HepG2 (cell line): ENCODE results near the gene MPV17L2. TPM values are rescaled to one million over a fixed set of nuclear protein-coding genes. Genes with fewer than 3 reads are reported as not detected.
A peak's percentile ranks its signal among the peaks of the same experiment; 100 is the strongest.

Experiments
- ATAC-seq: fragments of 200-7000 bp; cut with Tn5 transposase; 3 replicates; pipeline ENCODE4 v1.9.1; 2020; ENCODE audit warnings: mild to moderate bottlenecking, moderate library complexity
- BruUV-seq: library from RNA; stranded (reverse); fragments of 400-500 nt; replicated peaks from 2 replicates; lab custom pipeline; 2021; lab: Mats Ljungman, UMichigan
- CTCF ChIA-PET: fragments of 300-600 bp; formaldehyde crosslinking; extraction: SDS; loops from one replicate; lab custom pipeline; 2021; ENCODE audit warnings: low total read pairs, inconsistent platforms, low intra/inter-chr PET ratio; lab: Yijun Ruan, JAX
- POLR2A ChIA-PET: fragments of 350-600 bp; sonication (Branson Sonifier 250); formaldehyde crosslinking; loops from one replicate; lab custom pipeline; 2020; ENCODE audit warnings: antibody characterized with exemption, inconsistent platforms; lab: Yijun Ruan, JAX
- DNase-seq: peaks from one replicate; pipeline ENCODE4 v3.0.0-alpha.2; 2015; ENCODE audit warnings: low spot score
- FAIRE-seq: peaks from 3 replicates; lab custom pipeline; 2011; peaks lifted over from hg19 to GRCh38; lab: Jason Lieb, UNC
- H2AFZ ChIP-seq: one replicate; pipeline ENCODE4 v1.6.1; 2011; ENCODE audit warnings: low read length, inconsistent platforms
- H3K27ac ChIP-seq: fragments of 300-600 bp; 3 replicates; pipeline ENCODE4 v1.8.0; 2011; ENCODE audit warnings: mixed run types, mild to moderate bottlenecking, mixed read lengths, low read length, inconsistent platforms; ENCODE audit not compliant: insufficient read depth; ENCODE audit errors: extremely low read length
- H3K27me3 ChIP-seq, 2 experiments: fragments of 200-600 bp in 1 of 2; 2 replicates in 1 of 2; 3 replicates in 1 of 2; pipeline versions ENCODE4 v1.6.0 to v1.8.0; 2011; ENCODE audit warnings: low read length in 2 of 2, mild to moderate bottlenecking in 2 of 2, moderate library complexity in 2 of 2, inconsistent platforms in 1 of 2; ENCODE audit not compliant: insufficient read depth in 2 of 2, control insufficient read depth in 1 of 2
- H3K36me3 ChIP-seq, 2 experiments: fragments of 200-600 bp in 1 of 2; replicated peaks in 1 of 2; 2 replicates in 1 of 2; 3 replicates in 1 of 2; pipeline versions ENCODE4 v1.5.1 to v1.8.0; 2011; ENCODE audit warnings: low read length in 2 of 2, inconsistent platforms in 1 of 2; ENCODE audit not compliant: insufficient read depth in 2 of 2, control insufficient read depth in 1 of 2
- H3K4me1 ChIP-seq: 2 replicates; pipeline ENCODE4 v1.5.1; 2012; ENCODE audit warnings: low read length, inconsistent platforms; ENCODE audit not compliant: insufficient read depth
- H3K4me2 ChIP-seq: 2 replicates; pipeline ENCODE4 v1.6.0; 2011; ENCODE audit warnings: low read depth, low read length, inconsistent platforms
- H3K4me3 ChIP-seq, 3 experiments: fragments of 200-600 bp in 1 of 3; sonication (generic), shearing (Covaris generic) in 1 of 3; replicated peaks in 1 of 3; 2 replicates each; pipeline ENCODE4 v1.5.1; 2011 to 2016; ENCODE audit warnings: low read length in 3 of 3, inconsistent platforms in 2 of 3, low read depth in 2 of 3, mild to moderate bottlenecking in 2 of 3, control low read depth in 1 of 3, mixed read lengths in 1 of 3; ENCODE audit not compliant: insufficient read depth in 1 of 3
- H3K79me2 ChIP-seq: one replicate; pipeline ENCODE4 v1.6.1; 2011; ENCODE audit warnings: low read length, inconsistent platforms; ENCODE audit not compliant: insufficient read depth
- H3K9ac ChIP-seq: 2 replicates; pipeline ENCODE4 v1.6.0; 2011; ENCODE audit warnings: mild to moderate bottlenecking, low read depth, low read length, inconsistent platforms; ENCODE audit not compliant: insufficient read depth
- H3K9me3 ChIP-seq: 2 replicates; pipeline ENCODE4 v1.5.1; 2012; ENCODE audit warnings: mild to moderate bottlenecking, low read length
- H4K20me1 ChIP-seq: 2 replicates; pipeline ENCODE4 v1.6.0; 2011; ENCODE audit warnings: inconsistent platforms, mild to moderate bottlenecking, low read length, moderate library complexity; ENCODE audit not compliant: insufficient read depth
- ARNT2 ChIP-seq: sonication (generic); formaldehyde crosslinking; IDR thresholded peaks from 2 replicates; pipeline ENCODE4 v1.8.0; 2022; ENCODE audit warnings: mild to moderate bottlenecking, low read depth, missing genetic modification reagents, moderate library complexity
- CBFB ChIP-seq: sonication (generic); formaldehyde crosslinking; IDR thresholded peaks from 2 replicates; pipeline ENCODE4 v1.4.0; 2020; ENCODE audit warnings: missing genetic modification reagents
- HCFC1 ChIP-seq: fragments of 150-350 bp; IDR thresholded peaks from 2 replicates; pipeline ENCODE4 v1.6.1; 2014; ENCODE audit warnings: low read depth, low read length
- KDM3A ChIP-seq: IDR thresholded peaks from 2 replicates; pipeline ENCODE4 v1.6.1; 2018; ENCODE audit warnings: low read depth, missing compliant biosample characterization
- PCBP1 ChIP-seq: fragments of 200-400 bp; formaldehyde crosslinking; IDR thresholded peaks from 2 replicates; pipeline ENCODE4 v1.6.1; 2017; ENCODE audit warnings: mild to moderate bottlenecking, low read depth, low read length, borderline replicate concordance
- PRMT3 ChIP-seq: sonication (generic); formaldehyde crosslinking; IDR thresholded peaks from 2 replicates; pipeline ENCODE4 v1.8.1; 2022; ENCODE audit warnings: low read depth, mild to moderate bottlenecking, moderate library complexity, missing genetic modification reagents, borderline replicate concordance
- RAD51 ChIP-seq: fragments of 450-650 bp; IDR thresholded peaks from 2 replicates; pipeline ENCODE4 v1.6.1; 2016; ENCODE audit warnings: borderline replicate concordance
- REL ChIP-seq: sonication (generic); formaldehyde crosslinking; conservative IDR thresholded peaks from 2 replicates; pipeline ENCODE4 v1.8.0; 2022; ENCODE audit warnings: mild to moderate bottlenecking, missing genetic modification reagents, moderate library complexity
- TBP ChIP-seq: sonication (generic); formaldehyde crosslinking; IDR thresholded peaks from 2 replicates; pipeline ENCODE4 v1.5.0; 2020; ENCODE audit warnings: missing genetic modification reagents
- ZBTB3 ChIP-seq: sonication (generic); formaldehyde crosslinking; IDR thresholded peaks from 2 replicates; pipeline ENCODE4 v1.4.0; 2020; ENCODE audit warnings: low read depth, mild to moderate bottlenecking, moderate library complexity, missing genetic modification reagents, borderline replicate concordance
- ZIK1 ChIP-seq: sonication (generic); formaldehyde crosslinking; IDR thresholded peaks from 2 replicates; pipeline ENCODE4 v1.5.0; 2020; ENCODE audit warnings: mild to moderate bottlenecking, low read depth, missing genetic modification reagents, borderline replicate concordance
- ZMAT3 ChIP-seq: sonication (generic); formaldehyde crosslinking; conservative IDR thresholded peaks from 2 replicates; pipeline ENCODE4 v1.7.0; 2021; ENCODE audit warnings: missing genetic modification reagents
- ZNF234 ChIP-seq: sonication (generic); formaldehyde crosslinking; conservative IDR thresholded peaks from 2 replicates; pipeline ENCODE4 v1.5.1; 2020; ENCODE audit warnings: mild to moderate bottlenecking, missing genetic modification reagents
- ZNF296 ChIP-seq: sonication (generic); formaldehyde crosslinking; conservative IDR thresholded peaks from 2 replicates; pipeline ENCODE4 v1.5.0; 2020; ENCODE audit warnings: mild to moderate bottlenecking, missing genetic modification reagents
- ZNF639 ChIP-seq: conservative IDR thresholded peaks from 2 replicates; pipeline ENCODE4 v1.6.1; 2018; ENCODE audit warnings: missing genetic modification reagents
- WGBS: methylation state at CpG from one replicate; pipeline ENCODE4 v1.1.6; 2017; ENCODE audit warnings: low lambda C conversion rate; 5-methylcytosine and 5-hydroxymethylcytosine counted together
- in situ Hi-C: cut with HindIII; loops from 2 replicates; pipeline ENCODE4 v1.10.0; 2017; ENCODE audit warnings: low pct_unique_long_range_greater_than_20kb; ENCODE audit not compliant: extremely low pct_ligation_motif_present
- intact Hi-C: fragments of 100-400 bp; cut with micrococcal nuclease; formaldehyde crosslinking; loops from one replicate; pipeline ENCODE4 v1.10.0; 2022; ENCODE audit not compliant: unreplicated experiment
- polyA plus RNA-seq, 8 experiments: library from polyadenylated mRNA; depleted of rRNA in 3 of 8; stranded (reverse) in 7 of 8; unstranded in 1 of 8; fragments of >200 nt; fragmentation: Illumina TruSeq in 4 of 8; extraction: Trizol in 4 of 8; gene quantifications; 2 replicates each; pipeline versions ENCODE4 v1.2.1 to v1.2.3, GENCODE V29; 2011 to 2016; ENCODE audit warnings: low read depth in 4 of 8, missing spikeins in 1 of 8, mixed read lengths in 1 of 8; ENCODE audit not compliant: insufficient read depth in 1 of 8
- total RNA-seq, 5 experiments: library from RNA; depleted of rRNA; stranded (reverse); fragments of >200 nt; fragmentation: Illumina TruSeq; extraction: Trizol; gene quantifications; 2 replicates each; pipeline ENCODE4 v1.2.3, GENCODE V29; 2016; ENCODE audit warnings: low read depth in 1 of 5

MPV17L2 gene
- total and polyA plus RNA-seq, 2 of the 13 experiments (the other 11 are each of a cell fraction or from before 2014, with no cell fraction given) = 13.6 to 16.7 TPM

- DNase-seq (no peak), ATAC-seq (no peak), FAIRE-seq (no peak)
- WGBS = 81% methylated on average over 18 of the region's 18 CpGs
- Histone ChIP-seq H3K27ac (peak overlapping the region; percentile 62), H3K36me3 (peaks cover 4 to 18% of the 10 kb centered on the region in 2 experiments; a peak in 4 of 5 replicates), H3K27me3 (no peaks in the 10 kb centered on the region), H3K4me2 (peak overlapping the region; percentile 77), H3K4me1 (peaks cover 14% of the 10 kb centered on the region), H2AFZ (no peak overlapping the region), H4K20me1 (0 out of 2 replicates have a peak, but pooled peaks cover 3% of the 10 kb centered on the region), H3K79me2 (no peaks in the 10 kb centered on the region), H3K4me3 (peak overlapping the region in 1 of 3 experiments; percentile 80; a peak in 1 of 6 replicates), H3K9me3 (no peaks in the 10 kb centered on the region), H3K9ac (no peak overlapping the region)
- TF ChIP-seq PCBP1 = 0 out of 2 replicates have a peak, but pooled peaks have one; percentile 19
- TF ChIP-seq ARNT2 (CRISPR knock-in tag) = 0 out of 2 replicates have a peak, but pooled peaks have one; percentile 10
- no peak for TF ChIP-seq ZNF234 (CRISPR knock-in tag)
- TF ChIP-seq PRMT3 (CRISPR knock-in tag) = 0 out of 2 replicates have a peak, but pooled peaks have one; percentile 21
- ChIA-PET CTCF (no interaction called here), POLR2A (interaction anchor here (0.9 kb wide), 1 partner anchor 14 kb away, joined by 3 read pairs; no protein-coding TSS in a partner anchor)
- in situ Hi-C loops = loop anchor here (10.0 kb wide), 1 partner anchor 168 kb away; the partner anchor contains the start of gene ARRDC2
- intact Hi-C loops = no loop called here
- BruUV-seq = no TSS peak
Measured at GRCh38 chr19:18173054-18173571, 19.9 kb upstream of the MPV17L2 start.

- peak within 1 kb of the TSS; percentile 44 for H3K9ac ChIP-seq
- TF ChIP-seq KDM3A (peak; percentile 80; the same call in 1 of the 2 replicates), TBP (CRISPR knock-in tag) (no peak), CBFB (CRISPR knock-in tag) (peak; percentile 52), ZBTB3 (CRISPR knock-in tag) (no peak), REL (CRISPR knock-in tag) (no peak), HCFC1 (no peak), ZIK1 (no peak), RAD51 (no peak), ZMAT3 (CRISPR knock-in tag) (no peak), ZNF639 (CRISPR knock-in tag) (0 out of 2 replicates have a peak, but pooled peaks have one; percentile 35), ZNF296 (CRISPR knock-in tag) (no peak)
Measured at GRCh38 chr19:18173572-18174288, 19.3 kb upstream of the MPV17L2 start, which contains the start of gene IFI30. TSS of gene IFI30 (plus strand) at chr19:18173813. CDS start at chr19:18173842, 29 bp downstream.

More at GRCh38 chr19:18173572-18174288, 19.3 kb upstream of the MPV17L2 start, which contains the start of gene IFI30:
- DNase-seq (peak; percentile 68), FAIRE-seq (peak; percentile 64), ATAC-seq (peak; percentile 85)
- WGBS = 4% methylated on average over 11 of the region's 47 CpGs
- Histone ChIP-seq H3K4me1 (peaks cover 14% of the 10 kb centered on the region), H3K9me3 (no peaks in the 10 kb centered on the region), H3K27me3 (no peaks in the 10 kb centered on the region), H3K36me3 (peaks cover 4 to 18% of the 10 kb centered on the region in 2 experiments; a peak in 4 of 5 replicates), H3K79me2 (no peaks in the 10 kb centered on the region), H4K20me1 (no peaks in the 10 kb centered on the region), H3K27ac (peak within 1 kb of the TSS; percentile 62), H3K4me3 (peak within 1 kb of the TSS; percentile 59 to 80 (median 69)), H2AFZ (no peak within 1 kb of the TSS), H3K4me2 (peak within 1 kb of the TSS; percentile 77)
- ChIA-PET POLR2A (interaction anchor here (0.9 to 1.8 kb wide), 5 partner anchors 18 to 64 kb away, joined by 3 to 15 read pairs (median 6); partner anchors contain the start of gene MPV17L2), CTCF (no interaction called here)
- intact Hi-C loops = no loop called here
- BruUV-seq = TSS peak; percentile 44
- in situ Hi-C loops = loop anchor here (10.0 kb wide), 1 partner anchor 169 kb away; the partner anchor contains the start of gene ARRDC2
